Activated effector memory CD4-positive, alpha-beta T cell treated with anti-CD3 and anti-CD28 coated beads, Interleukin-2, amount 50 U/mL, for 16 hours (primary cell): ENCODE data around the gene C1orf50.
A peak's percentile ranks its signal among the peaks of the same experiment; 100 is the strongest.

Experiments used
- DNase-seq: peaks from one replicate; pipeline ENCODE4 v3.0.0-alpha.2; 2020

Gene C1orf50

DNA sequence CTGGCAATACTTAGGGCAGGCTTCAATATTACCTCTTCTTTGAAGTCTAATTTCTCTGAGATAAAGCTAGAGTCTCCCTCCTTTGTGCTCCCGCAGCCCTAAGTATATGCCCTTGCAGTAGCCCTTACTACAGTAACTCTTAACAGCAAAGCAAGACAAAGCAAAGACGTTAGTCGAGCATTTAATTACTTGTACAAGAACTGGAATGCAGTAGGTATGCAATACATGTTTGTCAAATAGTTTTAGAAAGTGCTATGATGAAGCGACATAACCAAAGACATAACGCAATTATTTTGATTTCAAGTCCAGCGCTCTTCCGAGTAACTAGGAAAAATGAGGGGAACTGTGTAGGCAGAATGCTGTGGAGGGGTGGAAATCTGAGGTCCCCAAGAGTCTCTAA, 1.8 kb upstream of the C1orf50 start:
- DNase-seq = no peak

DNA sequence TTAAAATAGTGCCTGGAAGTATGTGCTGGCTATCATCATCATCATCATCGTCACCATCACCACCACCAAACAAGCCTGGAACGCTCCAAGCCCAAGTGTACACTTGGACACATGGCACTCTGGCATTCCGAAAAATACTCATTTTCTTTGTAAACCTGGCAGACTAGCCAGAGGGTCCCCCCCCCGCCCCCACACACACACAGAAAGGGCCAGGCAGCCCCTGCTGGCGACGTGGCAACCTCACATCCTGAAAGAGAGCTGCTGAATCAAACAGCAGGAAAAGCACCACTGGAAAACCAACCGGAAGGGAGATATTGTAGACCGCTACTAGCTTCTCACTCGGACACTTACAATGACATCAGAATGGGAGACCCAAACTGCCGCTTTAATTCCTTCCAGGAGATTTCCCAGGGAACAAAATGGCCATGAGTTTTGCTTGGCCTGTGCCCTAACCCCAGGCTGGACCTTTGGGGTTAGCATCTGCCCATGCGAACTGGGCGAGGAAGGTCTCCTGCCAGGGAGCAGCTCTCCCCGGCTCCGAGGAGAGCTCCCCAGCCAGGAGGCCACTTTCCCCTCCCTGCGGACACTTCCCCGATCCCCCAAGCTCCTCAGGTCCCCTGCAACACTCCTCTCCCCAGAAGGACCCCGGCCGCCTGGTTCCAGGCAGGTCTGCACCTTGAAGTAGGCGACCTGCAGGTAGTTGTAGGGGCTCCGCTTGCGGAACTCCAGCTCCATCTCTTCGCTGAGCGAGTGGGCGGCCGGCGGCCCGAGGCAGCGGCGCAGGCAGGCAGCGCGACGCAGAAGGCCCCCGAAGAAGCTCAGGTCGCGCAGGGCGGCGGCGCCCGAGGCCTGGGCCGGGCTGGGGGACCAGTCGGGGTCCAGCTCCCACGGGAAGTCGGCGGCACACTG, 963 bp upstream of the C1orf50 start:
- peak; percentile 82 for DNase-seq

DNA sequence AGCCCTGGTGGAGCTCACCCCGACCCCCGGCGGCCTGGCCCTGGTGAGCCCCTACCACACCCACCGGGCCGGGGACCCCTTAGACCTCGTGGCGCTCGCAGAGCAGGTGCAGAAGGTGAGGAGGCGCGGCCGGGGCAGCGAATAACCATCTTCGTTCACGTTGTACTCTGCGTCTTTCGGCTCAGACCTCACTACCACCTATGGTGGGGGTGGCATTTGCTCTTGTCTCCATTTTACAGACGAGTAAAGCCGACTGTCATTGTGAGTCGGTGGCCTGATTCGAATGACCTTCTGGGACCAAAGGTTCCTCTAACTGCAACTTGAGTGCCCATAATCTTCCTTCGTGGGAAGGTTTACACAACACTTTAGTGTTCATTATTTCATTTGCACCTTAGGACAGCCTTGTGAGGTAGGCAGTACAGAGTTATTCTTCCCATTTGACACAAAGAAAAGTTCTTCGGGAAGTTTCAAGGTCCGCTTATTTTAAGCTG, 506 bp downstream of the C1orf50 start:
- DNase-seq = no peak

DNA sequence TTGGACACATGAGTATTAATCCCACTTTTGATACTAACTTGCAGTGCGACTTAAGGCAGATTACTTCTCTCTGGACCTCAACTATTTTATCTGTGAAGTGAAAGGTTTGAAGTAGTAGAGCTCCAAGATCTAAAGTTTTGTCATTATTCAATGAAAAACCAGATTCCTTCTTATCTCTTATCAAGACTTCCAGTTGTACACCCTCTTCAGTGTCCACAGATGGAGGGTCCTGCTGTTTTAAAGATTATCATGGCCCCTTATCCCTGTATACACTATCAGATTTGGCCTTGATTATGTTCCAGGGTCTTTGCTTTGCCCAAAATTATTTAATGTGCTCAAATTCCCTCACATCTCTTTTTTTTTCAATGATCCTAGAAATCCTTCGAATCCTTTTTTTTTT, 1.1 kb downstream of the C1orf50 start:
- DNase-seq = no peak

DNA sequence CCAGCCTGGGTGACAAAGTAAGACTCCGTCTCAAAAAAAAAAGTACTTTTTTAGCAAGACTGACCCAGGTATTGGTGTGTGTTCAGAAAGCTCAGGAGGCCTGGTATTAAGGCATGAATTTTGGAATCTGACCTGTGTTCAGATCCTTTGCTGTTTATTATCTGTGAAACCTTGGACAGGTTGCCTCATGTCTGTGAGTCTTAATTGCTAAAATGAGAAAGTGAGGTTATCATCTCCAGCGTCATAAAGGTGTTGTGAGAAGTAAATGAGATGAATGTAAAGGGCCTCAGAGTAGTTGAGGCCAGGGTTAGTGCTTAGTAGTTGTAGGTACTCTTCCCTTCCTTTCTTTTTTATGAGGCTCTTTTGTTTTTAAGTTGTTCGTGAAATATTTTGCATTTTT, 2.8 kb downstream of the C1orf50 start:
- no peak for DNase-seq

DNA sequence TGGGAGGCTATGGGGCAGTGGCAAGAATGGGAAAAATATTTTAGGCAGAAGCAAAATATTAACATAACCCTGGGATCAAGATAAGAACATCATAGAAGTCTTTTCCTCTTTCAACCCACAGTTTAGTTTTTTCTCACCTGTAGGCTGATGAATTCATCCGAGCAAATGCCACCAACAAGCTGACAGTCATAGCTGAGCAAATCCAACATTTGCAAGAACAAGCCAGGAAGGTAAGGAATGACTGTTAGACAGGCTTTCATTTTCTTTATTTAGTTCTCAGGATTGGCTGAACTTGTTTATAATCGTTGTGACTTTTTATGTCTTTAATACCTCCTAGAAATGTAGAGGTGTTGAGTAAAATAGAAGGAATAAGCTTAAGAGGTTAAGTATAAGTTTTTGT, 6.4 kb downstream of the C1orf50 start:
- no peak for DNase-seq

DNA sequence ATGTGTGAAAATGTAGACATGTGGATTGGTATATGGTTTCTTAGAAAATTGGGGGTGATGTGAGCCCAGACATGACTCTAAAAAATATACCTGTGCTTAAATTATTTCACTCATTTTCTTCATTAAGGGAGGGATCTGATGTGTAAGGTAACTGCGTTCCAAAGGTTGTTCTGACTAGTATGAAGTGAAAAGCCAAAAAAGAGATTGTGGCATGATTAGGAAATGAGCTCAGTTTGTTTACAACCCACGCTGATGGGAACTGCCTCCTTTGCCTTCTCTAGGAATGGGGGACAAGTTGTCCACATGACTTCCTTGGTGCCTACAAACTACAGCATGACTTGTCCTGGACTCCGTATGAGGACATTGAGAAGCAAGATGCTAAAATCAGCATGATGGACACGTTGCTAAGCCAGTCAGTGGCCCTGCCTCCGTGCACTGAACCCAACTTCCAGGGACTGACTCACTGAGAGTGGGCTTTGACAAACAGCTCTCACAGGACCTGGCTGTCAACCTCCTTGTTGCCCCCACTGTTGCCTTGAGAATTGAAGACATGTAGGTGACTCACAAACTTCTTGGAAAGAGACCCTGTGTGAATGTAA, 8.0 kb downstream of the C1orf50 start:
- no peak for DNase-seq

DNA sequence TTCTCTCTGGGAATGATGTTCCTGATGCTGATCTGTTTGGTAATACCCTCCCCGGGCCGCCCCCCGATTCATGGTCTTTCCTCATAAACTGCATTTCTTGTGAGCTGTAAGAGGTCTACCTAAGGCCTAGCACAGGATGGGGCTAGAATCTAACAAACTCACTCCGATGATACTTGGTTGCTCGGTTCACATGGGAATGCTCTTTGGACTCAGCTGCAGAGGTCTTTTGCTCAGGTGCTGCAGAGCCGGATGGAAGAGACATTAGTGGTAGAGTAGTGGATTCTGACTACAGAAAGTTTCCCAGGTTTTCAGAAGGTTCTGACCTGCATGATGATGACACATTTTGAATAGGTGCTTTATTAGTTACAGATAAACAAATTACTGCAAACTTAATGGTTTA, 9.5 kb downstream of the C1orf50 start:
- no peak for DNase-seq

DNA sequence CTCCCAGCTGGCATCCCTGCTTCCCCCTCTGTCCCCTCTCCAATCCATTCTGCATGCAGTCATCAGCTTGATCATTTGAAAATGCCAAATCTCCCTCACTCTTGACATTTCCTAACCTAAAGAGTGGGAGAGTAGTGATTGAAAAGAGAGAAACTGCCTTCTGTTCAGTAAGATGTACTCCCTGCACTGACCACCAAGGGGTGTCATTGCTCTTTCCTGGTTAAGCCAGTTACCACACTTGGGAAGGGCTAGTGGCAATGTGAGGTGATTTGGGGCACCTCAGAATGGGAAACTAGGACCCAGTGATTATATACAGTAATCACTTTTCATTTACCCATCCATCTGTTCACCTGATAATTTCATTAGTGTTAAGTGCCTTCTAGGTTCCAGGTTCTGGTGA, 10.8 kb downstream of the C1orf50 start:
- no peak for DNase-seq

DNA sequence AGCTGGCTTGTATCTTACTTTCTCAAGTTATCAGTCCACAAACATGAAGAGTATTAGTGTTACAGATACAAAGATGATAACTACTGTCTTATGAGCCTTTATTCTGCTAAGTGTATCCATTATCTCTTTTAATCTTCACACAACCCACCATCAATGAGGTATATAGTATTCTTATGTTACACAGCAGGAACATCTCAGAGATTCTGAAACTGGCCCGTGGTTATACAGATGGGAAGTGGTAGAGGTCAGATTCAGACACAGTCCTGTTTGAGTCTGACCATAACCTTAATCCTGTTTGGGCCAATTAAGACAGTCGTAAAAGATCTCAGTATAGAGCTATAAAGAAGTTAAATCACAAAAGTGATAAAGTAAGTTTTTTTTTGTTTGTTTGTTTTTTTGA, 12.7 kb downstream of the C1orf50 start:
- no peak for DNase-seq

DNA sequence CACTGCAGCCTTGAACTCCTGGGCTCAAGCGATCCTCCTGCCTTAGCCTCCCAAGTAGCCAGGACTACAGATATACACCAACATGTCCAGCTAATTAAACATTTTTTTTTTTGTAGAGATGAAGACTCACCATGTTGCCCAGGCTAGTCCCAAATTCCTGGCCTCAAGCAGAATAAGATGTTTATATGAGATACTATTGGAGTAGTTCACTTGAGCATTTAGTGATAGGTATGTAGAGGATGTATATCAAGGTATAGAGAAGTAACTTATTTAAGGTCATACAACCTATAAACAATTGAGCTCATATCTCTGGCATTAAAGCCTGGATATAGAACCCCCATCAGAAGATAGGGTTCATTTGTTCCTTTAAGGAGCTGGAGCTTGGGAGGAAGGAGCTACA, 13.1 kb downstream of the C1orf50 start:
- no peak for DNase-seq

DNA sequence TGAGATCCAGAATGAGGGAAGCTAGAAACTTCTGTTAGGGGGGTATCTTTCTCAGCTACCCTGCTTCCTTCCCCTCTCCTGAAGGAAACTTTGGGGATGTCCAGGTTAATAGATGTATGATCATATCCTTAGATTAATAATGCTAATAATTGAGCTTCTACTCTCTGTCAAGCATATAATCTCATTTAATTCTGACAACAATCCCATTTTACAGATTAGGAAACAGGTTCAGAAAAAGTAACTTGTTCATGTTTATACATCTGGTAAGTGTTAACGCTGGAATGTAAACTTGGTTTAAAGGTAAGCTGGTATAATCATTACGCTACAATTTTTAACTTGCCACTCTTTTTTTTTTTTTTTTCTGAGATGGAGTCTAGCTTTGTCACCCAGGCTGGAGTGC, 16.0 kb downstream of the C1orf50 start:
- DNase-seq = no peak

DNA sequence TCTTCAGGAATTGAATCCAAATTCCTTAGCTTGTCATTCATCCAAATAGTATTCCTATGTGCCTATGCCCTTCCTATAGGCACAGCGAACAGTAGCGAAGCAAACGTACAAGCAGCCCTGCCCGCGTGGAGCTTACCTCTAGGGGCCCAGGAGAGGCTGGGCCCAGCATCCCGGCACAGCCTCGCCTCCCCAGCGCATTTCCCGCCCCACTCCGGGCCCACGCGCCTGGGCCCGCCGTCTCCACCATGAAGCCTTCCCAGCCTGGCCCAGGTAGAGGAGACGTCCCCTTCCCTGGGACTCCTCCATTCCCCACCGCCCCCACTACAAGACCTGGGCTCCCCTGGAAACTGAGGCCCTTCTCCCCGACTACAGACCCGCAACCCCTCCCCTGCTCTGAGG, 17.5 kb downstream of the C1orf50 start:
- DNase-seq = no peak

DNA sequence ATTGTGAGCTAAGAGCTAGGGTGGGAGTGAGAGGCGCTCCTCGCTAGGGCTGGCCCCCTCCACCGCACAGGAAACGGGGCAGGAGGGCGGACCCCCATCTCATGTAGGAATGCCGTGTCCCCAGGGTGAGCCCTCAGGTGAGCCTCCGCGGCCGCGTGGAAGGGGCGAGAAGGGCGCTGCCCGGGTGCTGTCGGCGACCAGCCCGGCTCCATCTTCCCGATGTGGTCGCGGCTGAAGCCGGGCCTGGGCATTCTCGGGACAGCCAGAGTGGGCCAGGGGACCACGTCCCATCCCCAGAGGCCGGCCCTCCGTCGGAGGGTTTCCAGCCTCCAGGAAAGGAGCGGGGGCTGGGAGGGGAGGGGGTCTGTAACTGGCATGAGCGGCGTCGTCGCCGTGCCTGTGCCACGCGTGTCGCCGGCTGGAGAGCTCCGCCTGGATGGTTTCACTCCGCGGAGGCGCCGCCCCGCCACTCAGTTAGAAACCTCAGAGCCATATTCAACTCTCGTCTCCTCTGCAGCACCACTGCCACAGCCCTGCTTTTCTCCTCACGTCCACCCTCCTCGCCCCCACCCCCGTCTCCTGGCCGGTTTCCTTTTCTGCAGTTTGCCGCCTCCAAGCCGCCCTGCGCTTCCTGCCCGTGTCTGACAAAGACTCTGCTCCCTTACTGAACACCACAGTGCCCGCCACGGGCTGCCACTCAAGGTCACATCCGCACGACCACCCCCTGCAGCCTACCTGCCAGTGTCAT, 18.1 kb downstream of the C1orf50 start, which contains the start of gene TMEM269:
TSS of gene TMEM269 (plus strand) at position 46 of the 748 bp plus-strand sequence. CDS start 4,903 bp downstream, outside the sequence.
- DNase-seq = peak; percentile 81

DNA sequence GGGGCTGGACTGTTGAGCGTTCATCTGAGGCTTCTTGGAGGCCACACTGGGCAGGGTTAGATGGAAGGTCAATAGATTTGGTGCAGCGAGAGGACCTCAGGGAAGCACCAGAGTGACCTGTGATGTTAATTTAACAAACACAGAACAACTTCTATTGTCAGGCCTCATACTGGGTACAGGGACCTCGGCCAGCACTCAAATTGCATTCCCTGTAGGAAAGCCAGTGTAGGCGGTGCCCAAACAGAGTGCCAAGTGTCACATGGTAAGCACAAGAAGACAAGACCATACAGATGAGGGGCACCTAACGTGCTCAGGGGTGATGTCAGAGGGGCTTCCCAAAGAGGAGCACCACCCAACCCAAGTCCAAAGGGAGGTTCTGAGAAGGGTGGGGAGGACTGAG, 19.0 kb downstream of the C1orf50 start:
- DNase-seq = no peak

DNA sequence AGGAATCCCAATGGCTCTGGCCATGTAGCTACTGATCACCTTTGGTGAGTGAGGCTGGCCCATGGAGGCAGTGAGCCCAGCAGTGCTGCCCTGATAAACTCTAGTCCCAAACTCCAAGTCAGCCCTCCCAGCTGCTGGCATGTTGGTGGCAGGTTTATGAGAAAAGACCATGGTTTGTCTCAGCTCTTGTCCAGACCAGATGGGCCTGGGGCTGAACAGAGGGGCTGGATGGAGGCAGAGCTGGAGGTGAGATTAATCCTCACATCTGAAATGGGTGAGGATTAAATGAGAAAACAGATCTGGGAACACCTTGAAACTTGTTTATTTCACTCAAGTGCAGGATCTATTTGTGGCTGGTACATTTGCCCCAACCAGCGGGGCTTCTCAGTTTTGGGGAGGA, 21.0 kb downstream of the C1orf50 start:
- no peak for DNase-seq

DNA sequence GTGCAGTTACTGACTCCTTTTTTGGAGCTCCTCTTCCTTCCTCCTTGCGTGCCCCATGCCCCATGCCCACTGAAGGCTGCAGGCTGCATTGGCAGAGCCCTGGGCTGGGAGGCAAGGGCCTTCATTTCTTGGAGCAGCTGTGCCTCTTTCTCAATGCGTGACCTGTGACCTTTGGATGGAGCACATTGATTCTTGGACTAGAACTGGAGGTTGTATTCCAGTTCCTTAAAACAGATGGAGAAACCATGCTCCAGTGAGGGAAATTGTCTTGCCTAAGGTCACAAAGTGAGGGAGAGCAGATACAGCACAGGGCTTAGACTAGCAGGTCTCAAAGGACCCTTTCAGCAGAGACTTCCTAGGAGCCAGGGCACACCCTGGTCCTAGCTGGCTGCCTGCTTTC, 26.8 kb downstream of the C1orf50 start:
- DNase-seq = no peak

DNA sequence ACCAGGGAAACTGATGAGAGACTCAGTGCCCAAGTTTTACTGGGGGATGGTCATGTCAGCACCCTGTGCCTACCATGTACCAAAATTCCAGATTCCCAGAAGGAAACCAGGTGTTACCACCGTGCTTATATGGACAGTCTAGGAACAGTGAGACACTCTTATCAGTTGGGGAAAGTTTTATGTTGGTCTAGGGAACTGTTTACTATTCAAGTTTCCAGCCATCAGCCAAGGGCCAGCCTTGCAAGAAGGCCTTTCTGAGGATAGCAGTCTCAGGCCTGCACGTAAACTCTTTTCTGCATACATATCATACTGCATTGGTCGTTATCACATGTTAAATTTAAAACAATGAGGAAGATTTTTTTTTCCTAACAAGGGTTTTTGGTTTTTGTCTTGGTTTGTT, 30.4 kb downstream of the C1orf50 start:
- no peak for DNase-seq

DNA sequence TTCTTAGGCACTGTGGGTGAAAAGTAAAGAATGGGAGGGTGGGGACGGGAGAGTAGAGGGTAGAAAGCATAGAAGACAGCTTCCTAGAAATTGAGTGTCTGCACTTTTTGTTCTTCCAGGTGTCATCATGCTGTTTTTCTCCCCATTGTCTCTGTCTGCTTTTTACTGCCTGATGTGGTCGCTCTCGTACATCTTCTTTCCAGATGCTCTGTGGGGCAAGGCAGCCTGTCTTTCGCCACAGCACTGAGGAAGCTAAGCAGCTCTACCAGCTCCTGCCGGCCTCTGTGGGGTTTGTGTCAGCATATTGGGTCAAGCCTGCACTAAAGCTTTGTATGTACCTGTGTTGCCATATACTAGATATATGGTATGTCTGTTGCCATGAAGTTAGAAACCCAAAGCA, 30.9 kb downstream of the C1orf50 start:
- DNase-seq = no peak

DNA sequence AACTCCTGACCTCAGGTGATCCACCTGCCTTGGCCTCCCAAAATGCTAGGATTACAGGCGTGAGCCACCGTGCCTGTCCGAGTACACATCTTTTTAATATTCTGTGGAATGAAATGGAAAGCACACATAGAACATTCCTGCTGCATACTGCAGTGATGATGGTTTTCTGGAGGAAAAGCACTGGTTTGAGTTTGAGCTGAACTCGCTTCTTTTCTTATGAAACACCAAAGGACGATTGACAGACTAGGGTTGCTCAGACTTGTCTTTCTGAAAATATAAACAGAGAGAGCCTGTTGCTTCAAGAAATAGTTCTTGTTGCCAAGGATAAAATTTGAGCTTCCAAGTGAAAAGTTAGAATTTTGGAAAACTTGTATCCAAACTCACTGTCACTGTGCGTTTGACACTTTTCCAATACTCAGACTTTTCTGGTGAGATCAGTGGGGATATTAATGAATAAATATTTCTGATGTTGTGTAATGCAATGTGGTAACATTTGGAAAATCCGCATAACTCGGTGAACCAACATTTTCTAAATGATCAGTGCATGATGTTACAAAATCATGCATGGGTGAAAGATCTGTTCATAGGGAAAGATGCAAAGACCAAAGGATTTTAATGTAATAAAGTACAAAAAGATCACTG, 34.9 kb downstream of the C1orf50 start:
- no peak for DNase-seq

DNA sequence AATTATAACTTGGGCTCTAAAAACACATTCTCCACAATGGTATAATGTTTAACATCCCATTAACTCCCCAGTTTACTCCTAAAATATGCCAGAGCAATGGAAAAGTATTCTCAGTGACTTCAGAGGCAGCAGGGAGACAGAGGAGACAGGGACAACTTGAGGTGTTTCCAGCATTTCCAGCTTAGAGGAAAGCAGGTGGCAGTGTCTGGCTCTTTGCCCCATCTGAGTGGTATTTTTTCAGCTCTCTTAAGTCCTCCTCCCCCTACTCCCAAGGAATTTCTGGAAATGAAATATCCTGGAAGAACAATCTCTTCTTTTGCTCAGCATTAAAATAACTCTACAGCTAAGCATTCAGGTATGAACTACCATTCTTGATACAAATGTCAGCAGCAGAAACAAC, 39.1 kb downstream of the C1orf50 start:
- no peak for DNase-seq

DNA sequence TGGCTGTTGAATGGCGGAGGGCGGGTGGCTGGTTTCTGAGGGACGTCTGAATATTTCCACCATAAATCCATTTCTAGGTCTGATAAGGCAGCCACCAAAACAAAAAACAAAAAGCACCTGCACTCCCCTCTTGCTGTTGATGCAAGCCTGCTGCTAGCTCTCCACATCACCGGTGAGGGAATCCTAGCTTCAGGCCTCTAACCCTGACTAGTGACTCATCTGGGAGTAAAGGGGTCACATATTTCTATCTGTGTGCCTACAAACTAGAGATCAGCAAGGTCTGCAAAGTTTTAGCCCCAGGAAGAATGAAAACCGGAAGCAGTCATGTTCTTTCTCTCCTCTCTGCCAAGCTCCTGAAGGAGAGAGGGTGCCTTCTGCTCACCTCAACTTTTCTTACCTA, 39.5 kb downstream of the C1orf50 start:
- no peak for DNase-seq

DNA sequence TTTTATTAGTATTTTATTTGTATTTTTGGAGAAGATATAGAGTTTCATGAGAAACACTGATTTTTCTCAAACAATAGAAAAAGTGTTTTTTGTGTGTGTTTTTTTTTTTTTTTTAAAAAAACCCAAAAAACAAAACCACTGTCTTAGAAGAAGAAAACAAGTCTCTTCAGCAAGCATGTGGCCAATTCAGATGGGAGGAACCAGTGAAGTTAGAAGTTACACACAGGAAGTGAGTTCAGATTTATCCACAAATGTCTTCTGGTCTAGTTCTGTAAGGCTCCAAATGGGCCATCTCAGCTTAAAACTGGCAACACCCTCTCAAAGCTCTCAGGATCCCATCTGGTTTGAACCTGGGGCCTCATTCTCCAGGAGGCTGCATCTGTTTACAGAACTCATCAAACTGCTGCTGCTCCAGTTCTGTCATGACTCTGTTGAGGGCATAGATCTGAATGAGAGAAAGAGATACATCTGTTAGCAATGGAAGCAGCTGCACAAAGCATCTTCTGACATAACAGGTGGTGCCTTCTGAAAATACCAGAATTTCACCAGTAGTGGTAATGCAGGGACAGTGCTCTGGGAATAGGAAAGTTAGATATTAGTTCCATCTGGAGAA, 40.1 kb downstream of the C1orf50 start:
- DNase-seq = no peak
